GM08714 (cell line): ENCODE data around the gene AGER.

Experiments
- H3K4me3 ChIP-seq: fragments of 200-500 bp; sonication (Bioruptor generic); 2 replicates; pipeline ENCODE4 v1.5.1; 2014; ENCODE audit warnings: mild to moderate bottlenecking, low read length, inconsistent platforms
- ZNF274 ChIP-seq: IDR thresholded peaks from 2 replicates; pipeline ENCODE4 v1.6.1; 2012; ENCODE audit warnings: mild to moderate bottlenecking, low read depth, low read length

The AGER gene

DNA sequence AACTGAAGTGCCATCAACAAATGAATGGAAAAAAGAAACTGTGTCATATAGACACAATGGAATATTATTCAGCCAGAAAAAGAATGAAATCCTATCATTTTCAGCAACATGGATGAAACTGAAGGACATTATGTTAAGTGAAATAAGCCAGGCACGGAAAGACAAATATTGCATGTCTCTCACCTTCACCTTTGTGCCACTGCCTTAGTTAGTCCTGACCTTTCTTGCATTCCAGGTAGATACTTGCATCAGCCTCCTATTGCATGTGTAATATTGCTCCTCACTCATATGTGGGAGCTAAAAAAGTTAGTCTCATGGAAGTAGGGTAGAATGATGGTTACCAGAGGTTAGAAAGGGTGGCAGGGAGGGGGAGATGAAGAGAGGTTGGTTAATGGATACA lies 24.9 kb upstream of the AGER start:
- no peak overlapping the region for H3K4me3 ChIP-seq
- no peak for TF ChIP-seq ZNF274

DNA sequence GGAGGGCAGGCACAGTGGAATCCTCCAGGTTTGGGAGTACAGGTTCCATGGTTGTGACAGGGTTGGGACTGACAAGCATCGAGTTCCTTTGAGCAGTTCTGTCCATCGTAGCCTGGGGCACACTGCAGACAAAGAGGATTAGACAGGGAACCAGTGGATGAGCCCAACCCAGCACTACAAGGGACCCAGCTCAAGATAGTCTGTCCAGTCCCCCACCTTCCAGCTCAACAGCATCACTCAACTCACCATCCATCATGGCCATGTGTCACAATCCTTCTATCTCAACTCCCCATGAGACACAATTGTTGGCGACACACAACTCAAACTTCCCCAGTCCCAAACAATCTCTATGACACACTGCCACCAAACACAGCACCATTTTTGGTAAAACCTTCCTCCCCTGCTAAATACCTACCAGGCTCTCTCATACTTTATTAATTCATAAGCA lies 20.2 kb upstream of the AGER start:
- no peak overlapping the region for H3K4me3 ChIP-seq
- TF ChIP-seq ZNF274 = no peak

GRCh38 chr6:32203426-32204267 lies 19.6 kb upstream of the AGER start:
- H3K4me3 ChIP-seq = no peak overlapping the region
- no peak for TF ChIP-seq ZNF274

DNA sequence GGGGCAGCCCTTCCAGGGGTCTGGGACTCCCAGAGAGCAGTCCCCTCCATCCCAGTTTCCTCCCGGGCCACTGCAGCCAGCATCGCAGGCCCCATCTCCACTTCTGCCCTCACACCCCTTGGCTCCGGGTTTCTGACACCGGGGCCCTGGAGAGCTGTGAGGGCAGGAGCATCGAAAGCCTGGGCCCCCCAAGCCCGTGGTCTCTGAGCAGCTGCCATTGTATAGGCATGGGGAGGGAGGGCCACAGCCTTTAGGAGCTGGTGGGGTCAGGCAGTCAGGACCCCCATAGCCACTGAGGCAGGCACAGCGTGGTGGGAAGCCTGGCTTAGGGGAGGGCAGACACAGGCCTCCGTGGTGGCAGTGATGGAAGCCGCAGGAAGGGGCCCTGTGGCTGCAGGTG lies 18.1 kb upstream of the AGER start:
- no peak overlapping the region for H3K4me3 ChIP-seq
- no peak for TF ChIP-seq ZNF274

DNA sequence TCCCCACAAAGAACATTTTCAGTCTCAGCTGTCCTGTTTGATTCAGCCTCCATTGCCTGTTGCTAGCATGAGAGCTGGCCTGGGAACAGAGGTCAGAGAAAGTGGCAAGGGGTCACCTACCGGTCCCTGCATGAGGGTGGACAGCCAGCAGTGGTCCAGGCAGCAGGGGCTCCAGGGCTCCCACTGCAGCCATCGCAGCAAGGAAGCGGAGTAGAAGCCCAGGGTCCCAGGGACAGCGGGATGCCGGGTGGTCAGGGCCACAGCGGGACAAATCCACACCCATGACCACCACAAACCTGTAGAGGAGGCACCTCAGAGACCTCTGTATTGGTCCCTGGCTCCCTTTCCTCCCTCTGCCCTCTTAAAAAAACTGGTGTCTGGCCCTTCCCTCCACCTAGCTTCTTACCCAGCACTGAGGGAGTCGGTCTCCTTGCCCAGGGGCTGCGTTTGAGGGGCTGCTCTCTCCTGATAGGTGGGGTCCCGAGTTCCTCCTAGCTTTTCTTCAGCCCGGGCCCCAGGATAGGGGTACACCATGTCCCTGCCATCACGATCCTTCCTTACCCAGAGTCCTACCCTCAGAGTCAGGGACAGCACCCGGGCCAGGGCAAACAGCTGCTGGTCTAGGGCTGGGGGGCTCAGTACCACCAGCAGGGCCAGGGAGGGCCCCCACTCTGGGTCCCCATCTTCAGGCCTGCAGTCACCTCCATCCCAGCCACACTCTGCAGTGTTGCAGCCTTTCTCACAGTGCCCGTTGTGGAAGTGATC lies 16.8 kb upstream of the AGER start:
- TF ChIP-seq ZNF274 = no peak

DNA sequence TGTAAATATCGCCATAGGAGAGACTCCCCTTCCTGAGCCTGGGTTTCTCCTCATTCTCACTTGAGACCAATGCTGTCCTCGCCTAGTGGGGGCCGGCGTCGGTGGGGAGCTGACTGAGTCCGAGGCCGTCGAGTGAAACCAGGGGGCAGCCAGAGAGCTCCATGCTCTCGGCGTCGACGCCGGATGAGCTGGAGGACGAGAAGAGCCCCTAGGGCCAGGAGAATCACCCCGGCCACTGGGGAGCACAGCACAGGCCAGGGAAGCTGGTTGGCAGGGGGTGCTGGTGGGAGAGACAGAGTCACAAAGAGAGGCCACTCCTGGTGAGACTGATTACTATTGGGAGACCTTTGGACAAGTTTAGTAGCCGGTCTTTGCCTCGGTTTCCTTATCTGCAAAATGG lies 14.8 kb upstream of the AGER start:
- no peak overlapping the region for H3K4me3 ChIP-seq
- no peak for TF ChIP-seq ZNF274

More for the DNA sequence above, 16.8 kb upstream of the AGER start:
- no peak overlapping the region for H3K4me3 ChIP-seq

- no peak overlapping the region for H3K4me3 ChIP-seq
- TF ChIP-seq ZNF274 = no peak
Observed at GRCh38 chr6:32198345-32198696, 14.3 kb upstream of the AGER start.

DNA sequence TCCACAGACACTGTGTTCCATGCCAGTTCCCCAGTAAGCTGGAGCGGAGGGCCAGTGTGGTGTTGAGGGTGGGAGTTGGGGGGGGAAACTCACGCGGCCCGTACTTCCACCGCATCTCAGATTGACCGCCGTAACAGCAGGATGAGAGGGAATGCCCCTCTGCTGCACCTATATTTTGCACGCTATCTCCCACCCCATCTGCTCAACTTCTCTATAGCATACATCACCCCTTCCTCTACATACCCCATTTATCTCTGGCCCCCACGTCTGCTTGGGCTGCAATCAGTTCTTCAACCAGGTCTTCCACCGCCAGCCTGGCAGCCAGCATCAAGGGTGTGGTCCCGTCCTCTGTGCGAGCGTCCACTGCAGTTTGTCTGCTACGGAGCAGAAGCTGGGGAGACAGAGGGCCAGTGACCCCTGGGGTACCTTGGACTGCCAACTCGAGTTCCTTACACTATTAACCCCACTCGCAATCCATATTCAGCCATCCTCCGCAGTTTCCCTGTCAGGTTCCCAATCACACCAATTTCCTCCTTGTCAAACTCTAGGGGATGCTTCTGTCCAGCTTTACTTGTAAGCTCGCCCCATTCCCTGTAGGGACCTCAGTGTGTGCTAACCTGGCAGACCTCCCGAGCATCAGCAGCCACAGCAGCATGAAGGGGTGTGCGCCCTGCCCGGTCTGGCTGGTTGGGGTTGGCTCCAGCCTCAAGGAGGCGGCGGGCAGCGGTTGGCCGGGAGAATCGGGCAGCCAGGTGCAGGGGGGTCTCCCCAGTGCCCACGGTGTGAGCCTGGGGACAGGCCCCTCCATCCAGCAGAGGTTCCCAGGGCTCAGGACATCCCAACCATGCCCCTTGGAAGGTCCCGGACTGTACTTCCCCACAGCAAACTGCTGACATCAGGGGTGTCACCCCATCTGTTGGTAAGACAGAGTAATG lies 12.9 kb upstream of the AGER start:
- H3K4me3 ChIP-seq = peak overlapping the region; percentile 78; the same call in 1 of the 2 replicates
- no peak for TF ChIP-seq ZNF274

DNA sequence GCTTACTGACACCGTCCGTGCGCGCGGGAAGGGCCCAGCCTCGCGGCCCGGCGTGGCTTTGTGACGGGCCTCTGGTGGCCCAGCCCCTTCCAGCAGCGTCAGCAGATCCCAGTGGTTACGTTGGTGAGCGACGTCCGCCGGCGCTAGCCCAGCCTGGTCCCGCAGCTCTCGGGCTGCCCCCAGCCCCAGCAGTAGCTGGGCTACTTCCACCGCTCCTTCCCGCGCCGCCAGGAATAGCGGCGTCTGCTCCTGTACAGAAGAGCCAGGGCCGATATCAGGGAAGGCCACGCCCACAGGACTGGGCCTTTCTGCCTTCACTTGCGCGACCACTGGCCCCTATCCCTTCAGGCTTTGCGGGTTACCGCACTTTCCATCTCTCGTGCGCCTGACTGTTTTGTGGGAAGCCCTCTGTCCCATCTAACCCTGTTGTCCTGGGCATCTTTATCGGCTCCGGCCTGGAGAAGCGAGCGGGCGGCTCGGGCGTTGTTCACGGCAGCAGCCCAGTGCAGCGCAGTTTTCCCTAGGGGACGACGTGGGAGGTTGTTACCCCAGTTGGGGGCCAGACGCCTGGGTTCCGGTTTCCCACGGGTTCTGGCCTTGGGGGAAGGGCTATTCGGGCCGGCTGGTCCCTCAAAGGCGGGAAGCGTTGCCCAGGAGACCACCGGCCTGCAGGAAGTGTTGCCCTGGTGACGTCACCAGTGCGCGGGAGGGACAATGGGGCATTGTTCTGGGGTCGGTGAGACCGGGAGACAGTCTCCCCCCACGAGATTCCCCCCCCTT lies 12.0 kb upstream of the AGER start:
- H3K4me3 ChIP-seq = peak overlapping the region; percentile 78
- no peak for TF ChIP-seq ZNF274

- no peak overlapping the region; the same call in 1 of the 2 replicates for H3K4me3 ChIP-seq
- no peak for TF ChIP-seq ZNF274
Observed at GRCh38 chr6:32195652-32195901, 11.5 kb upstream of the AGER start.

GRCh38 chr6:32194825-32195651 lies 11.0 kb upstream of the AGER start:
- H3K4me3 ChIP-seq = peak overlapping the region; percentile 64
- TF ChIP-seq ZNF274 = no peak

DNA sequence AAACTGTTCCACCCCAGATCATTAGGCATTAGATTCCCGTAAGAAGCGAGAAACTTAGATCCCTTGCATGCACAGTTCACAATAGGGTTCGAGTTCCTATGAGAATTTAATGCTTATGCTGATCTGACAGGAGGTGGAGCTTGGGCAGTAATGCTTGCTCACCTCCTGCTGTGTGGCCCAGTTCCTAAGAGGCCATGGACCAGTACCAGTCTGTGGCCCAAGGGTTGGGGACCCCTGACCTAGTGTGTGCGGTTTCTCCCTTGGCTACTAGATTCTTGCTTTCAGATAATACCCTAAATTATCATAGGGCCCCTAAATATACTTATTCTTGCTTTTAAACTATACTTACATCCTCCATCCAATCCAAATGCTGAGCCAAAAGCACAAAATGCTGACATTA lies 10.3 kb upstream of the AGER start:
- H3K4me3 ChIP-seq = no peak overlapping the region
- no peak for TF ChIP-seq ZNF274

- H3K4me3 ChIP-seq = peak overlapping the region; percentile 63; the same call in 1 of the 2 replicates
Observed at GRCh38 chr6:32193096-32193495, 9.0 kb upstream of the AGER start.
